HG02623 (cell line): ENCODE measurements around the gene MRPL58.

Experiments
- ATAC-seq: cut with Tn5 transposase; IDR thresholded peaks from one replicate; pipeline ENCODE4 v1.9.1; 2021; ENCODE audit warnings: moderate library complexity; ENCODE audit not compliant: unreplicated experiment

Gene MRPL58

GRCh38 chr17:75046407-75047289, 34.2 kb downstream of the MRPL58 start, which contains the start of the genes ATP5PD and KCTD2:
ATP5PD (minus strand) TSS chr17:75046969; CDS start chr17:75042650, 4,319 bp downstream.
KCTD2 (plus strand) TSS chr17:75047225; CDS start chr17:75047251, 26 bp downstream.
- ATAC-seq: peak; percentile 94

DNA sequence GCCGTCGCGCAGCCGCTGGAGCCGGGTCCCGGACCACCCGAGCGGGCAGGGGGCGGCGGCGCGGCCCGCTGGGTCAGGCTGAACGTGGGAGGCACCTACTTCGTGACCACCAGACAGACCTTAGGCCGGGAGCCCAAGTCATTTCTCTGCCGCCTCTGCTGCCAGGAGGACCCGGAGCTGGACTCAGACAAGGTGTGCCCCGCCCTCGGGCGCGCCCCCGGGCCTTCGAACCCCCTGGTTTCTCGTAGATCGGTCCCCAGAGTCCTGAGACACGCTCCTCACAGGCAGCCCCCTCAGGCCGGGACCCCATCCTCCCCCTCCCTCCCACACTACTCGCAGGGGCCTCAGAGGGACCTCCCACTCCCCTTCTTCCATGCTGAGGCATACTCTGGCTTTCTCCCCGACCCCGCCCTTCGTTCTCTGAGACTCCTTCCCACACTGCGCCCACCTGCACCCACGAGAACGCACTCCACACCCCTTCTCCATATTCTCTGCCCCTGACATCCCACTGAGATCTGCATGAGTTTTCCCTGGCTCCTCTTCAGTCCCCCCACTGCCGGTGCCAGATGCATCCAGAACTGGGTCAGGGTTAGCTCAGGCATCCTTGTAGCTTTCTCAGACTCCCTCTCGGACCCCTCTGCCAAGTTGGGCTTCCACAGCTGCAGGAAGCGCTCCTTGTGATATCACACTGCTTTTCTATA, 35.1 kb downstream of the MRPL58 start:
- peak; percentile 6 for ATAC-seq

DNA sequence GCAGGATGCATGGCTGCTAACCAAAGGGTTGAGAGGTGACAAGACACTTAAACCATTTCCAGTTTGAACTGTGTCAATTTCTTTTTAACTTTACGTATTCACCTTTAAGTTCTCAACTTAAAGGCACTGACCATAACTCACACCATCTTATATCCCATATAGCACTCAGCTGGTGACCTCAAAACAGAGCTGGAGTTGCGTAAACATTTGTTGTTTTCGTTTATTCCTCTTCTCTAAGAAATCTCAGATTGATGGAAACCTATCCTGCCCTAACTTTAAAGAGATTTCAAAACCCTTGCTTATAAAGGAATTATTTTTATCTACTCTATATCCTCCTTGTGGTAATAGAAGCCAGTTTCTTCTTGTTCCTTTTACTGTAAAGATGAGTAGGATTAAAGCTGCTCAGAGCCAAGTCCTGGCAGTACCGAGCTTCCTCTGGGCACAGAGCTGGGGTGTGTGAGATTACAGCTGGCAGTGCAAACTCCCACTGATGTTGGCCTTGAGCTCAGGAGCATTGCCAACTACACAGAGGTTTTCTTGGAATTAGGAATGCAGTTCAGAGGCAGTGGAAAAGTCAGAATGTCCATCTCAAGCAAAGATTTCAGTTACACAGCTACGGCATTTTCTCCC, 35.9 kb downstream of the MRPL58 start:
- no peak for ATAC-seq

GRCh38 chr17:75049057-75049456, 36.6 kb downstream of the MRPL58 start:
- no peak for ATAC-seq

DNA sequence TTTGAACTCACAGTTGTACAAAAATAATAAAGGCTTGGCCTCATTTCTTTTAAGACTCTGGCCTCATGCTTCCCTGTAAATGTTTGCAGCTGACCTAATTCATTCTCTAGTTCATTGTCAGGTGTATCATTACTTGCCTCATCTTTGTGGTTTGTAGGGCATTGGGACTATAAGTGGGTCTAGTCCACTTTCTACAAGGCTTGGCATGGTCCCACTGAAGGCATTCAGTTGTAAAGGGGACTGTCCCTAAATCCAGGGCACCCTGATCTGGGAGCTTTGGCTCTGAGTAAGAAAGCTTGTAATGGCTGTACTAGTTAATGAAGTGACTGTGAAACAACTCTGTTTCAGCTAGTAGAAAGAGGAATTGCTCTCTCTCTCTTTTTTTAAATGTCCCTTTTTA, 37.2 kb downstream of the MRPL58 start:
- ATAC-seq: no peak

- ATAC-seq: no peak
These were observed 39.5 kb downstream of the MRPL58 start for GRCh38 chr17:75051941-75052340.

DNA sequence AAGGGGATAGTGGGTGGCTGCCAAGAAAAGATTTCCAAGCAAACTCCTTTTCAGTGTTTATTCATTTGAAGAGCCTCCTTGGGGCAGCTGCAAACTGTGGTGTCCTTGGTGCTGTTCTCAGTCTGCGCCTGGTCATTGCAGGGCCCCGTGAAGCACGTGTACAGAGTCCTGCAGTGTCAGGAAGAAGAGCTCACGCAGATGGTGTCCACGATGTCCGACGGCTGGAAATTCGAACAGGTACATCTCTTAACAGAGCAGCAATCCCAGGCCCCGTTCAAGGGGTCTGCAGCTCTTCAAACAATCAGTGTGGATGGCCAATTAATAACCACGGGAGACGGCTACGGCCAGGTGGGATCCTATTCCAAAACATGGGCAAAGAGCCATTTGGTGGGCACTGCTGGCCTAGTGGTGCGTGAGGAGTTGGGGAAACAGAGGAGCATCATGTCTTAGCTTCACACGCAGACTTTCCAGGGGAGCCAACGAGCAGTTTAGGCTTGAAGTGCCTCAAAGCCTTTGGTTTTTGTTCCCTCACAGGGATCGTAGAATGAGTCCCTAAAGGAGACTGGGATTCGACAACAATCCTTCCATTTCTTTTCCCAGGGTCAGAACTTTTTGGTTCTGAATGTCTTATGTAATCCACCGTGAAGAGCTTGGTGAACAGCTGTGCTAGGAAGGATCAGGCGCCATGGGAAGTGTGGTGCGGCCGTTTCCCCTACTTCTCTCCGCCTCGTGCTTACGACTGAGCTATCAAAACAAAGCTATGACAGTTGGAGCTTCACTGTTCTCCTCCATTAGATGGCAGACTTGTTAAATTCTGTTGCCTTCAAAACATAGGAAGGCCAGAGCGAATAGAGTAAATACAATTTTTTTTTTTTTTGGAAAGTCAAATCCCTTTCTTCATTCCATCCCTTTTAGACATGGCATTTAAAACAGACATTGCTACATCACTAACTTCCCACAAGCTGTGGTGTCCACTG, 47.2 kb downstream of the MRPL58 start:
- ATAC-seq: no peak

DNA sequence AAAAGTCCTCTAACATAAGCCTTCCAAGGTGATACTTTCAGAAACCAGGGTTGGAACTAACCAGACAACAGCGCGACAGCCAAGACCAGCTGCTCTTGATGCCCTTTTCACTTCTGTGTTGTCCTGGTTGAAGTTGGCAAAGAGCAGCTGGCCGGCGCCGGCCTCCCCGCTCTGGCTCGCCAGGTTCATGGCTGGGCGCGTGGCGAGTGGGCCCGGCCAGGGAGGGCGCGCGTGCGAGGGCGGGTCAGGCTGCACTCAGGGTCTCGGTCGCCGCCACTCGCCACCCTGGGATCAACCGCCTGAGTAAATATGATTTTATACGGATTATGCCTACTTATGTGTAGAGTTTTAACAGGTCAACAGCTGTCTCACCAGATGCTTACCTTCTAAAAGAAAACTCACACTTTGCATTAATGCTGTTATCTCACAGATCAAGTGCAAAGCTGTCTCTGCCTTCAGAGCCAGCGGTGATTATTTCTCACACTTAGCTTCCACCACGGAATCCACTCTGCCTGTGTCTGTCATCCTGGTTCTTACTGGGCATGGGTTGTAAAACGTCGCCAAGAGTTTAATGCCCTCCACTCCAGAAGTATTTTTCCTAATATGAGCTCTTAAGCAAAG, 48.1 kb downstream of the MRPL58 start:
- ATAC-seq: no peak

DNA sequence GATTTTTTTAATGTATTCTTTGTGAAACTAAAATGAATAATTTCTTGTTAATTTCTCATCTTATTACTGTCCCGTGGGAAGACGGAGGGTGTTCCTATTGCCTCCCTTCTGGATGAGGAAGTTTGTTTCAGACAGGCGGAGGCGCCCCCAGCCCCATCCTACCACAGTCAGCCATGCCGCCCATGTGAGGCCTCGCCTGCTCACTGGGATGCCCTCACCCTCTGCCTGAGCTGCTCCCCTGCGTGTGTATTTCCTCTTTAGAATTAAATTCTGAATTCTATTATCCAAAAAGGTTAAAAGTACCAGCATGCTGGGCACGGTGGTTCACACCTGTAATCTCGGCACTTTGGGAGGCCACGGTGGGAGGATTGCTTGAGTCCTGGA, 48.6 kb downstream of the MRPL58 start:
- no peak for ATAC-seq

DNA sequence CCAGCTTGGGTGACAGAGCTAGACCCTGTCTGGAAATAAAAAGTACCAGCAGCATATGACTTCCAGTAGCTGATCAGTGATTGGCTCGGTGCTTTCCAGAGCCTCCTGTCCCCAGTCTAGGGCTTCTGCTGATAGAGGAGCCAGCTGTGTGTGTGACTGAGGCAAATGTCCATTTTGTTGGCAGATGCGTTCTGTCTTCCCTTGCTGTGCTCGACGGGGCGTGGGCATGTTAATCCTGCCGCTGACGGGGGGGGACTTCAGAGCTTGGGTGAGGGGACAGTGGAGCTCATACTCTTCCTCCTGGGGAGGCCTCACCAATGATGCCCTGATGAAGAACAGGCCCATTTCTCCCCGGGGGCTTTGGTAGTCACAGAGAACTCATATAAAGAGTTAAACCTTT, 49.1 kb downstream of the MRPL58 start:
- no peak for ATAC-seq

DNA sequence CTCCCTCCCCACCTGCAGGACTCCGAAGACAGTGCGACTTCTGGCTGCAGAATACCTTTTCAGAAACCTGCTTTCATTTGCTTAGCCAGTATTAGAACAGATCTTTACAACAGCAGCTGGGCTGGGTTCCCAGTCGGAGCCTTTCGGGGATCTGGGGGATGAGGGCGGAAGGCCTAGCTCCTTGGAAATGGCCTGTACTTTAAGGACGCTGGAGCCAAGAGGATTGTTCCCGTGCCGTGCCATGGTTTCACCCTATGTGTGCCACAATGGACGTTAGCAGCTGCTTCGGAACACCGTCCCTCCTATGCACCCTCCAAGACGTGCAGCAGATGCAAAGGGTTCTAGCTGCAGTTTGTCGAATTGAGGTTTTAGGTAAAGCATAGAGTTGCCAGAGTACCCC, 50.7 kb downstream of the MRPL58 start:
- ATAC-seq: no peak

DNA sequence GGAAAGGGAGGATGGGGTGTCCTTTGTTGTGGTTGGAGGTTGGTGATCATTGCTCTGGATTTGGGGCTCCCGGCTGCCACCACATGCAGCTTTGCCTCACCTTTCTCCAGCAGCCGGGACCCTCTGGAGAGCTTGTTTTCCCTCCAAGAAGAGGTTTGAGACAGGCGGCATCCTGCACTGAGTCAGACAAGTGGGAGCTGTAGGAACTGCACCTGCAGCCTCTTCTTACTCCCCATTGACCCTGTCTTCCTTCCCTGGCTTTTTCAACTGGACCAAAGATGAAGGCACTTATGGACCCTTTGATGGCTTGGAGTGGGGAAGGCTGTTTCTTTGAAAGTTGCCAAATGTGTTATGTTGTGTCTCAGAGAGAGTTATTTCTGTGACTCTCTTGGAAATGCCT, 51.2 kb downstream of the MRPL58 start:
- ATAC-seq: no peak

DNA sequence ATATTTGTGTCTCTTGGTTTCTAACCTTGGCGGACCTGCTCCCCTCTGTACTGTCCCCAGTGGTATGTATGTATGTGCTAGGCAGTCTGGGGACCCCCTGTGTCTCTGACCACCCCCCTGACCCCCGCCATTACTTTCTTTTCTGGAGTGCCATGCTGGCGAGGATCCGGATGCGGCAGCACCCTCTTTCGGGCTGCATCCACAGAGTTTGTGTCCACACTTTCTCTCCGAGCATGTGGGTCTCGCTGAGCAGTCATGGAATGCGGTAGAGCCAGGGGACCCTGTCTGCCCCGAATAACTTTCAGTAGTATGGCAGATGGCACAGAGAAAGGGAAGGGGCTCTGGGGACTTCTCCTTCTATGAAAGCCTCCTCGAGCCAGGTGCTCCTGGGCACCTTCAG, 51.6 kb downstream of the MRPL58 start:
- ATAC-seq: no peak

DNA sequence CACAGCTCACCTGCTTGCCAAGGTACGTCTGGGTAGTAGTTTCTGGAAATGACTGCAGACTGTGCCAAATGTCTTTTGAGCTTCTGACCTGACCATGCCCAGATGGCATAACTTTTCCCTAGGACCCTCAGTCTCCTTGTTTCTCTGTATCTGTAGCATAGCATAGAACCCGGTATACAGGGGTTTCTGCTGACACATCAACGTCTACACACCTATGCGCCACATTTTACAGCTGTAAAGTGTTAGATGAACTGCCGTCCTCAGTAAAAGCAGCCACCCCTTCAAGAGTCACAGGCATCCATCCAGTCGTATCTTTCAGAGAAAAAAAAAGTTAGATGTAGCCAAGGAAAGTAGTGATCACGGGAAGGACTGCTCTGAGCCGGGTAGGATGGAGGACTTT, 52.0 kb downstream of the MRPL58 start:
- ATAC-seq: no peak

DNA sequence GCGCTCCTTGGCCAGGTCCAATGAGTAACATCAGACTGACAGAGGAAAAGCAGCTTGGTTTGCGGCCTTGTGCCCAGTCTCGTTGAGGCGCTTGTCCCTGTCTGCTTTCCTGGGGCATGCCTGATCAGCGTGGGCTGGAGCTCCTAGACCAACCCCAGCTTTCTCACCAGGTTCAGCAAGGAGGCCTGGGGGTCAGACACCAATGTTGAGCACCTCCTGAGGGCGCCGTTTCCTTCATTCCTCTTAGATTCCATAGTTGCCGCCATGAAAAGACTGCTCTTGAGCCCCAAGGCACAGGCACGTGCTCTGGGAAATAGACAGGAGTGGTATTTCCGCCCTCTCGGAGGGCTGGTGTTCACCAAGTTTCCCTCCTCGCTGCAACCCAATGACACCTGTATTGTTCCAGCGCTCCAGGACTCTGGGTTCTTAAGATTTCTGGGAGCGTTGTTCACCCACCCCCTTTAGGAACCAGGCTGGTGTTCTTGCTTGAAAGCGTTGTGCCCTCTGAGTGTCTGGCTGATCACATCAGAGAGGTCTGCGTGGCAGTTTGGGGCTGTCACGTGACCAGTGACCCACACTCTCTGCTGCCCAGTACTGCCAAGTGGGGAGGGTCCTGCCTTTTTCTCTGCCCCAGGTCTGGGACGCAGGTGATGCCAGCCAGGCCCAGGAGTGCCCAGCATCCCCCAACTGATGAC, 52.5 kb downstream of the MRPL58 start:
- ATAC-seq: no peak

DNA sequence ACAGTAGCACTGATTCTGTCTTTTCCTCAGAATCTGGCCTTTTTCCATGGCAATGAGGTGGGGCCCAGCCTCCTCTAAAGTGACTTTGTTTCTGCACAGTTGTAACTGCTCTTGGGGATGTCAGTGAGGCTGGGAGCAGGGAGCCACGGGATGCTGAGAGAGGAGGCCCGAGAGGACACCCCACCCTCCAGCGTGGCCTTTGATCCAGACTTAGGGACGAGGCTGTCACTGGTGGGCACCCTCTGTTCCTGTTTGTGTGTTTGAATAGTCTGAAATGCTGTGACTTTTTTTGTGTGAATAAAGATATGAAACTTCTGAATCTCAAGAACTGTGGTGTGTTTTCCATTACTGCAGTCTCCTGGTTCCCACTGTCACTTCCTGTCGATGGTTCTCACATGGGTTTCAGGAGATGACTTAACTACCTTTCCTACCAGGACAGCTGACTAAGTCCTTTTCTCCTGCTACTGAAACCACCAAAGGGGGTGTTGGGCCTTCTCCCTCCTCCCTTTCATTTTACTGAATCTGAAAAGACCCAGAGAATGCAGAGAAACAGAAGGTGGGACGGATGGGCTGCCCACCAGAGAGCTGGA, 53.2 kb downstream of the MRPL58 start:
- no peak for ATAC-seq

DNA sequence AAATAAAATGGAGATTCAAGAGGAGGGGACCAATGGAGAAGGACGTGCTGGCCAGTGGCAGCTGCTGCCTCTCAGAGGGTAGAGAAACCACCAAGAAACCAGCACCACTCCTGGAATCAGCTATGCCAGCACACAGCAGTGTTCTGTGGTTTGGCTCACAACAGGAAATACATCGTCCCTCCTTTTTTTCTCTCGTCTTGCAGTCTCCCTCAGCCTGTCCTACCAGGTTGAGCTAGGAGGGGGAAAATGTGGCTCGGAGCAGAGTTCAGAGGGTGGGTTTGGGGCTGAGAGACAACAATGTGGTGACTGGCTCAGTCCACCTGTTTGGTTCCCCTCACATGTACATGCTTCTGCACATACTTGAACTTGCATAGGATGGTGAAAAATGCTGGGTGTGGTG, 55.4 kb downstream of the MRPL58 start:
- ATAC-seq: no peak

- ATAC-seq: no peak
These were observed 56.3 kb downstream of the MRPL58 start for GRCh38 chr17:75068750-75069149.

- no peak for ATAC-seq
These were observed 57.3 kb downstream of the MRPL58 start for GRCh38 chr17:75069783-75070182.
